Mesodermal cell (in vitro differentiated cells): Measurements from ENCODE around the gene NKX1-1.

Experiments used
- H3K27ac ChIP-seq: 2 replicates; pipeline ENCODE4 v1.7.0; 2013; ENCODE audit warnings: mild to moderate bottlenecking, low read depth, low read length, moderate library complexity; ENCODE audit not compliant: severe bottlenecking
- H3K36me3 ChIP-seq: 2 replicates; pipeline ENCODE4 v1.7.1; 2013; ENCODE audit warnings: mild to moderate bottlenecking, low read length, moderate library complexity; ENCODE audit not compliant: control insufficient read depth, insufficient read depth
- H3K4me1 ChIP-seq: one replicate; pipeline ENCODE4 v1.7.1; 2013; ENCODE audit warnings: mild to moderate bottlenecking, low read length; ENCODE audit not compliant: insufficient read depth, control insufficient read depth, poor library complexity, severe bottlenecking
- H3K4me3 ChIP-seq: 2 replicates; pipeline ENCODE4 v1.7.0; 2013; ENCODE audit warnings: low read length, control low read depth, mild to moderate bottlenecking; ENCODE audit not compliant: insufficient read depth, poor library complexity, severe bottlenecking; ENCODE audit errors: extremely low read depth
- H3K9me3 ChIP-seq: 2 replicates; pipeline ENCODE4 v1.7.1; 2013; ENCODE audit warnings: mild to moderate bottlenecking, low read length, moderate library complexity; ENCODE audit not compliant: control insufficient read depth
- WGBS, 2 experiments: methylation state at CpG; one replicate each; pipeline ENCODE4 v1.1.5; 2013; ENCODE audit warnings: missing lambda C conversion rate in 2 of 2; ENCODE audit not compliant: insufficient coverage in 2 of 2; 5-methylcytosine and 5-hydroxymethylcytosine counted together

Gene NKX1-1

DNA sequence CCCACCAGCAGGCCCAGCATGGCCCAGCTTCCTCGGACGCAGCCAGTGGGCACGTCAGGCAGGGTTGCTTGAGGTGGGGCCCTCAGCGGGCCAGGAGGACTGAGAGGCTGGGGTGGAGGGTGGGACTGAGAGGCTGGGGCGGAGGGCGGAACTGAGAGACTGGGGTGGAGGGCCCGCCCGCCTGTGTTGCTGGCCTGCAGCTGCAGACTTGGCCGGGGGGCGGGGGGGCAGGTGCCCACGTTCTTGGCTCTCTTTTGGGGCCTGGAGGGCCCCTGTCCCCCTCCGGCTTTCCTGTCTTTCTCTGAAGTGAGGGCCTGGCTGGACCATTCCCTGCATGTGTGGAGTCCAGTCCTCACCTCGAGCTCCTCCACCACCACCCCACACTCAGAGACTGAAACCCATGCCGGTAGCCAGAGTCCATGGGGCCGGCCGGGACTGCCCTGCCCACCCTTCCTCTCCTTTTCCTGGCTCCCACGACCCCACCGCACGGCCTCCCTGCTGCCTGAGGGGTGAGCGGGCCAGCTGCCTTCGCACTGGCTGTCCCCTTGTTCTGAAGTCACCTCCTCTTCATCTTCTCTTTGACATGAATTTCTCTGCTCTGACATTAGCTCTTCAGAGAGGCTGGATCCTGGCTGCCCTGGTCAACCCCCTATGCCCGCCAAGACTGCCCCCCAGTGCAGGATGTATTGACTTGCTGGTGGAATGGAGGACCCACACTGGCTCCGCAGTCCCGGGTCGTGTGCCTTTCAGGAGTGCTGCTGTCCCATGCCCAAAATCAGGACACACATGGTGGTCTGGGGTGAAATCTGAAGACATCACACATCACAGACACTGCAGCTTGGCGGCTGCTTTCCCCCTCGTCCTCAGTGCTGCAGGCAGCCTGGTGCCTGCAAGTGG, 10.1 kb upstream of the NKX1-1 start:
- no peak overlapping the region for H3K4me3 ChIP-seq
- no peaks in the 10 kb centered on the region for H3K36me3 ChIP-seq
- no peaks in the 10 kb centered on the region for H3K9me3 ChIP-seq
- no peak overlapping the region for H3K27ac ChIP-seq
- H3K4me1 ChIP-seq = no peaks in the 10 kb centered on the region
- WGBS, 2 experiments = 70 to 75% methylated on average over 16 to 26 of the region's 27 CpGs

DNA sequence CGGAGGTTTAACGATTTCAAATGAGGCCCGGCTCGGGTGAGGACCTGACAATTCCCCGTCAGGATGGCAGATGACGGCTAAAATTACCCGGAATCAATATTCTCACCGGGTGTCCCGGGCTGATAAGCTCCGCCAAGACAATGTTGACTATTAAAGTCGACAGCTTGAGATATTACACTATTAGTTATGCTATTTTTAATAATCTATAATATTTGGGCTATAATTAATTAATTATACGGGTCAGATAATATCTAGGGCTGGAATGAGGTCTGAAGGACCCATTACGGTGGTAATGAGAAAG, 9.4 kb upstream of the NKX1-1 start:
- H3K4me3 ChIP-seq = no peak overlapping the region
- H3K4me1 ChIP-seq = no peaks in the 10 kb centered on the region
- 83 to 93% methylated on average over 7 to 11 of the region's 13 CpGs for WGBS, 2 experiments
- H3K36me3 ChIP-seq = no peaks in the 10 kb centered on the region
- no peaks in the 10 kb centered on the region for H3K9me3 ChIP-seq
- no peak overlapping the region for H3K27ac ChIP-seq

GRCh38 chr4:1414831-1415680, 8.8 kb upstream of the NKX1-1 start:
- Histone ChIP-seq H3K9me3 (no peaks in the 10 kb centered on the region), H3K36me3 (no peaks in the 10 kb centered on the region), H3K4me1 (no peaks in the 10 kb centered on the region), H3K27ac (no peak overlapping the region), H3K4me3 (no peak overlapping the region)
- 88 to 93% methylated on average over 46 to 57 of the region's 75 CpGs for WGBS, 2 experiments

DNA sequence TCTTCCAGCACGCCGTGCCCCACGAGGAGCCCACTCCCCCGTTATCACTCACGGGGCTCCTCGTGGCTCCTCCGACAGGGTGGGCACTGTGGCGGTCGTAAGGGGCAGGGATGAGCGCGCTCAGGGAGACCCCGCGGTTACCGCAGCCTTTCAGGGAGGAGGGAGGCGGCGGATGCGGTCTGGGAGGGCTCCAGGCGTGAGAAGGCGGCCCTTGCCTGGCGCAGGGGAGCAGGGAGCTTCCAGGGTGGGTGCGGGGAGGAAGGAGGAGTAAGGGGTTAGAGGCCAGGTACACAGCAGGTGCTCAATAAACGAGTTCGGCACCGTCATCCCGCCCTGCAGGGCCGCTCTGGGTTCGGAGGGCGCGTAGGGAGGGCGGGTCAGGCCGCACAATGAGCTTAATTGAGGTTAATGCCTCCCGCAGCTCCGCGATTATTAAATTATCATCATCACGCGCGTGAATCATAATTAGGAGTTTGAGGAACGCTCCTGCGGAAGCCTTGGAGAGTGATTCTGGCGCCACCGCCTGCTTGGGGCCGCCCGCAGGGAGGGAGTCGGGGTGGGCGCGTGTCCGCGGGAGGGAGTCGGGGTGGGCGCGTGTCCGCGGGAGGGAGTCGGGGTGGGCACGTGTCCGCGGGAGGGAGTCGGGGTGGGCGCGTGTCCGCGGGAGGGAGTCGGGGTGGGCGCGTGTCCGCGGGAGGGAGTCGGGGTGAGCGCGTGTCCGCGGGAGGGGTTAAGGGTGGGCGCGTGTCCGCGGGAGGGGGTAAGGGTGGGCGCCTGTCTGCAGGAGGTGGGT, 7.6 kb upstream of the NKX1-1 start:
- 50 to 53% methylated on average over 21 to 34 of the region's 77 CpGs for WGBS, 2 experiments
- no peak overlapping the region for H3K4me3 ChIP-seq
- H3K4me1 ChIP-seq = no peaks in the 10 kb centered on the region

GRCh38 chr4:1413204-1413663, 7.0 kb upstream of the NKX1-1 start:
- Histone ChIP-seq H3K36me3 (no peaks in the 10 kb centered on the region), H3K4me1 (no peaks in the 10 kb centered on the region), H3K27ac (no peak overlapping the region), H3K9me3 (no peaks in the 10 kb centered on the region), H3K4me3 (no peak overlapping the region)
- WGBS, 2 experiments = 78 to 79% methylated on average over 15 to 16 of the region's 16 CpGs

More for the DNA sequence above, 7.6 kb upstream of the NKX1-1 start:
- Histone ChIP-seq H3K36me3 (no peaks in the 10 kb centered on the region), H3K9me3 (no peaks in the 10 kb centered on the region), H3K27ac (no peak overlapping the region)

- H3K4me3 ChIP-seq = no peak overlapping the region
- H3K9me3 ChIP-seq = no peaks in the 10 kb centered on the region
- H3K27ac ChIP-seq = no peak overlapping the region
- WGBS, 2 experiments = 57 to 65% methylated on average over 8 to 11 of the region's 15 CpGs
- no peaks in the 10 kb centered on the region for H3K4me1 ChIP-seq
- no peaks in the 10 kb centered on the region for H3K36me3 ChIP-seq
Observed at GRCh38 chr4:1412376-1413203, 6.3 kb upstream of the NKX1-1 start.

DNA sequence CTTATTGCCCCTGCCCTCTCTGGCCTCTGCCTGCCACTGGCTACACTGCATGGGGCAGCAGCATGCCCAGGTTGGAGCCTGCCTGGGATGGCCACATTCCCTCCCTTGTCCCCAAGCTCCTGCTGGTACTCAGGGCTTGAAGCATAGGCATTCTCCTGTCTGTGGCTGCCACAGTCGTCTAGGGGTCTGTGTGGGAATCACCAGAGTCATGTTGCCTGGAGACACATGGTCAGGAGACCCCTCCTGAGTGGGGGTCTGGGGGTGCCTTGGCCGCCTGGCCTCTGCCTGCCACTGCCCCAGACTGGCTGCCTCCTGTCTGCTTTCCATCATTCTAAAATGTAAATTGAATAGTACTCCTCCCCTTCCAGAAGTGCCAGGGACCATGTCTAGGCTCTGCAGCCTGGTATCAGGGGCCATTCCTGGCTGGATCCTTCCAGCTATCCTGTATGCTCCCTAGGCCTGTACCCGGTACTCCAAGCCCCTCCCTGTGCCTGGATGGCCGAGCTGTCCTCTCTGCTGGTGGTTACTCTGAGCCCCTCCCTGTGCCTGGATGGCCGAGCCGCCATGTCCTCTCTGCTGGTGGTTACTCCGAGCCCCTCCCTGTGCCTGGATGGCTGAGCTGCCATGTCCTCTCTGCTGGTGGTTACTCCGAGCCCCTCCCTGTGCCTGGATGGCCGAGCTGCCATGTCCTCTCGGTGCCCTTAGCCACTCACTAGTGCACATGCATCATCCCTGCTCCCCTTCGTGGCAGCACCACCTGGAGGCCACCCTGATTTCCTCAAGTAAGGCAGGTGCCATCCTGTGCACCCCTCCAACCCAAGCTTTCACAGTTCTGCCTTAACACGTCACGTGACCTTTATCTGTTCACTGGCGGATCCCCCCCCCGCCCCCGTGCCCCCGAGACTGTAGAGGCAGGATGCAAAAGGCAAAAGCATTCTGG, 5.5 kb upstream of the NKX1-1 start:
- Histone ChIP-seq H3K36me3 (no peaks in the 10 kb centered on the region), H3K4me3 (no peak overlapping the region), H3K4me1 (no peaks in the 10 kb centered on the region), H3K9me3 (no peaks in the 10 kb centered on the region), H3K27ac (no peak overlapping the region)
- WGBS, 2 experiments = 44 to 52% methylated on average over 10 to 12 of the region's 17 CpGs

- 17 to 23% methylated on average over 31 to 32 of the region's 48 CpGs for WGBS, 2 experiments
Observed at GRCh38 chr4:1410491-1411325, 4.5 kb upstream of the NKX1-1 start.

More at GRCh38 chr4:1410491-1411325, 4.5 kb upstream of the NKX1-1 start:
- Histone ChIP-seq H3K9me3 (no peaks in the 10 kb centered on the region), H3K36me3 (no peaks in the 10 kb centered on the region), H3K4me1 (no peaks in the 10 kb centered on the region), H3K4me3 (no peak overlapping the region), H3K27ac (no peak overlapping the region)
